Keratinocyte (primary cell): Measurements from ENCODE around the gene ADIPOR1.
"Not testable (repeated sequence)": the region's sequence is repeated elsewhere in the genome, so short reads cannot be mapped to it uniquely, and the experiment has no call there.

Experiments
- CTCF ChIP-seq, 3 experiments: IDR thresholded peaks in 1 of 3; conservative IDR thresholded peaks in 1 of 3; optimal IDR thresholded peaks in 1 of 3; 2 replicates in 2 of 3; 3 replicates in 1 of 3; pipeline versions ENCODE3 to v1.5.1; 2011; ENCODE audit warnings: low read length in 3 of 3, mild to moderate bottlenecking in 3 of 3, moderate library complexity in 2 of 3, control low read depth in 1 of 3, inconsistent platforms in 1 of 3; ENCODE audit not compliant: insufficient read depth in 2 of 3; ENCODE audit errors: extremely low read depth in 1 of 3
- EZH2 ChIP-seq: IDR thresholded peaks from one replicate; pipeline ENCODE4 v1.6.1; 2012; ENCODE audit warnings: inconsistent platforms, mild to moderate bottlenecking, low read length, moderate library complexity

- not testable (repeated sequence) for TF ChIP-seq CTCF (optimal IDR thresholded peaks at IDR 0.05 in 1 of 3, IDR thresholded peaks at IDR 0.05 in 1 of 3, conservative IDR thresholded peaks at IDR 0.05 in 1 of 3; ENCODE audit: extremely low read depth in 1 of 3, insufficient read depth in 2 of 3, low read length in 3 of 3); EZH2
Observed at GRCh38 chr1:203005395-203006142, 47.5 kb upstream of the ADIPOR1 start.
